Measurements from ENCODE around the gene TRIP4. TPM values are rescaled to one million over a fixed set of nuclear protein-coding genes. Genes with fewer than 3 reads are reported as not detected.

TRIP4 gene
- total and polyA plus RNA-seq, 2 donors (not counting 3 experiments of a cell fraction or from before 2014, with no cell fraction given) = 10.9 to 31.1 TPM

- H3K27ac ChIP-seq (ENCODE audit: insufficient read depth, low read depth, low read length) = no peak overlapping the region
- H3K4me1 ChIP-seq (ENCODE audit: control insufficient read depth, extremely low read depth, insufficient read depth, low read length) = no peaks in the 10 kb centered on the region
- CTCF ChIA-PET = interaction anchor here (0.7 to 1.8 kb wide), 3 partner anchors 10 to 163 kb away, joined by 3 to 4 read pairs (median 3); no protein-coding TSS in a partner anchor
- no peaks in the 10 kb centered on the region for H3K9me3 ChIP-seq (replicated peaks; ENCODE audit: control insufficient read depth, insufficient read depth, low read length)
- POLR2A ChIA-PET = no interaction called here
- TF ChIP-seq EZH2 (IDR thresholded peaks at IDR 0.05; ENCODE audit: borderline replicate concordance, low read depth, low read length, severe bottlenecking) = no peak
- no peak for TF ChIP-seq POLR2AphosphoS5 (IDR thresholded peaks at IDR 0.05; ENCODE audit: insufficient read depth, low read depth, low read length)
- TF ChIP-seq POLR2A (IDR thresholded peaks at IDR 0.05; ENCODE audit: low read depth, low read length) = no peak
- no peak for TF ChIP-seq MAX (IDR thresholded peaks at IDR 0.05; ENCODE audit: insufficient read depth, insufficient read length)
- TF ChIP-seq MYC (IDR thresholded peaks at IDR 0.05; ENCODE audit: low read depth, low read length) = no peak
- TF ChIP-seq FOS (IDR thresholded peaks at IDR 0.05; ENCODE audit: borderline replicate concordance, insufficient read depth, low read length) = no peak
- no peak for TF ChIP-seq JUN (IDR thresholded peaks at IDR 0.05; ENCODE audit: borderline replicate concordance, insufficient read depth, insufficient read length, low read depth)
- no peak for TF ChIP-seq CTCF (IDR thresholded peaks at IDR 0.05; ENCODE audit: extremely low read depth in 1 of 2, insufficient read depth in 1 of 2, low read depth in 1 of 2, low read length in 2 of 2)
- no peak for TF ChIP-seq GATA2 (IDR thresholded peaks at IDR 0.05; ENCODE audit: insufficient read depth, insufficient read length, low read depth, low read length)
- H3K79me2 ChIP-seq (ENCODE audit: control insufficient read depth, insufficient read depth, low read length) = peaks cover 47% of the 10 kb centered on the region
- intact Hi-C loops (cut with micrococcal nuclease) = no loop called here
- H3K27me3 ChIP-seq (ENCODE audit: control insufficient read depth in 2 of 2, insufficient read depth in 2 of 2, low read length in 2 of 2) = no peaks in the 10 kb centered on the region
- H3K36me3 ChIP-seq (ENCODE audit: control insufficient read depth in 2 of 2, extremely low read depth in 1 of 2, insufficient read depth in 2 of 2, low read length in 2 of 2) = no peaks in the 10 kb centered on the region
- no peak overlapping the region for H3K4me2 ChIP-seq (ENCODE audit: insufficient read depth, low read length)
- peaks cover 6% of the 10 kb centered on the region for H4K20me1 ChIP-seq (replicated peaks; ENCODE audit: control insufficient read depth, extremely low read depth, insufficient read depth, low read length)
- no peak overlapping the region for H2AFZ ChIP-seq (ENCODE audit: low read depth, low read length)
- no peak overlapping the region for H3K9ac ChIP-seq (replicated peaks; ENCODE audit: extremely low read depth, insufficient read depth, low read length)
- no peak overlapping the region for H3K4me3 ChIP-seq (replicated peaks in 1 of 3; ENCODE audit: insufficient read depth in 1 of 3, low read depth in 1 of 3, low read length in 3 of 3)
- H3K9me1 ChIP-seq (replicated peaks; ENCODE audit: control insufficient read depth, extremely low read depth, insufficient read depth, low read length) = no peaks in the 10 kb centered on the region
- BruUV-seq (replicated peaks) = no TSS peak
- no peak for FAIRE-seq
- no peak for DNase-seq (ENCODE audit: low read depth, low spot score)
- dilution Hi-C loops (cut with MboI; ENCODE audit: extremely low pct_ligation_motif_present, low sequenced_read_pairs) = no loop called here
Measured at GRCh38 chr15:64490598-64491259, 103.1 kb downstream of the TRIP4 start.

Data from endothelial cell of umbilical vein (primary cell).